SK-N-SH (cell line): ENCODE data around the gene PPM1L. TPM values are rescaled to one million over a fixed set of nuclear protein-coding genes. Genes with fewer than 3 reads are reported as not detected.

Experiments
- CTCF ChIA-PET: fragments of 300-600, 350-600 bp; formaldehyde crosslinking; extraction: SDS; loops from one replicate; lab custom pipeline; 2021; lab: Yijun Ruan, JAX
- POLR2A ChIA-PET: fragments of 350-600 bp; sonication (Branson Sonifier 250); formaldehyde crosslinking; extraction: SDS; loops from one replicate; lab custom pipeline; 2020; ENCODE audit warnings: antibody characterized with exemption, inconsistent platforms; lab: Yijun Ruan, JAX
- DNase-seq: peaks from one replicate; pipeline ENCODE4 v3.0.0; 2012
- H2AFZ ChIP-seq: fragments of 200-600 bp; sonication (generic); 2 replicates; pipeline ENCODE4 v1.8.1; 2016; ENCODE audit warnings: antibody characterized with exemption, mild to moderate bottlenecking, low read depth
- H3F3A ChIP-seq: fragments of 200-600 bp; sonication (generic); replicated peaks from 2 replicates; pipeline ENCODE3; 2016; ENCODE audit warnings: antibody characterized with exemption, mild to moderate bottlenecking; ENCODE audit not compliant: insufficient read depth
- H3K27ac ChIP-seq, 2 experiments: fragments of 200-500 bp in 1 of 2; fragments of 200-600 bp in 1 of 2; sonication (Bioruptor generic) in 1 of 2; sonication (generic), shearing (Covaris generic) in 1 of 2; 2 replicates each; pipeline versions ENCODE4 v1.5.1 to v1.6.1; 2014 to 2016; ENCODE audit warnings: low read depth in 2 of 2, inconsistent platforms in 1 of 2, low read length in 1 of 2, mild to moderate bottlenecking in 1 of 2, mixed read lengths in 1 of 2
- H3K27me3 ChIP-seq: fragments of 200-600 bp; sonication (generic), shearing (Covaris generic); 2 replicates; pipeline ENCODE4 v1.6.1; 2016; ENCODE audit warnings: mixed run types; ENCODE audit not compliant: insufficient read depth
- H3K36me3 ChIP-seq, 2 experiments: fragments of 200-500 bp in 1 of 2; fragments of 200-600 bp in 1 of 2; sonication (Bioruptor generic) in 1 of 2; sonication (generic) in 1 of 2; replicated peaks in 1 of 2; 2 replicates each; pipeline versions ENCODE3 to v1.5.1; 2014 to 2016; ENCODE audit warnings: low read length in 1 of 2, mild to moderate bottlenecking in 1 of 2; ENCODE audit not compliant: insufficient read depth in 2 of 2, control insufficient read depth in 1 of 2
- H3K4me1 ChIP-seq, 2 experiments: fragments of 200-500 bp in 1 of 2; fragments of 200-600 bp in 1 of 2; sonication (Bioruptor generic) in 1 of 2; sonication (generic), shearing (Covaris generic) in 1 of 2; 2 replicates each; pipeline versions ENCODE4 v1.5.1 to v1.6.1; 2014 to 2016; ENCODE audit warnings: low read depth in 1 of 2, low read length in 1 of 2, mixed run types in 1 of 2; ENCODE audit not compliant: insufficient read depth in 2 of 2, control insufficient read depth in 1 of 2
- H3K4me2 ChIP-seq: fragments of 200-600 bp; sonication (generic), shearing (Covaris generic); 2 replicates; pipeline ENCODE4 v1.6.1; 2017; ENCODE audit warnings: mixed run types
- H3K4me3 ChIP-seq, 2 experiments: fragments of 200-500 bp in 1 of 2; fragments of 200-600 bp in 1 of 2; sonication (Bioruptor generic) in 1 of 2; sonication (generic), shearing (Covaris generic) in 1 of 2; 2 replicates each; pipeline versions ENCODE4 v1.5.1 to v1.8.1; 2014 to 2016; ENCODE audit warnings: low read depth in 2 of 2, inconsistent platforms in 1 of 2, low read length in 1 of 2, mild to moderate bottlenecking in 1 of 2, mixed read lengths in 1 of 2, moderate library complexity in 1 of 2
- H3K79me2 ChIP-seq: fragments of 200-600 bp; sonication (generic); 2 replicates; pipeline ENCODE4 v1.8.1; 2017; ENCODE audit warnings: mild to moderate bottlenecking; ENCODE audit not compliant: insufficient read depth
- H3K9ac ChIP-seq: fragments of 200-600 bp; sonication (generic); 2 replicates; pipeline ENCODE4 v1.6.1; 2017; ENCODE audit warnings: mixed run types
- H3K9me2 ChIP-seq: fragments of 200-600 bp; sonication (generic); 2 replicates; pipeline ENCODE4 v1.6.1; 2017; ENCODE audit warnings: mixed run types
- H3K9me3 ChIP-seq: fragments of 200-600 bp; sonication (generic); 2 replicates; pipeline ENCODE4 v1.6.1; 2017; ENCODE audit warnings: mixed run types, mild to moderate bottlenecking, moderate library complexity
- H4K20me1 ChIP-seq: fragments of 200-600 bp; sonication (generic); 2 replicates; pipeline ENCODE4 v1.6.1; 2017; ENCODE audit warnings: mild to moderate bottlenecking, mixed run types; ENCODE audit not compliant: insufficient read depth
- EZH2phosphoT487 ChIP-seq: fragments of 200-600 bp; sonication (generic); IDR thresholded peaks from 2 replicates; pipeline ENCODE4 v1.6.1; 2017; ENCODE audit warnings: low read depth, mixed run types, mild to moderate bottlenecking, antibody characterized with exemption, moderate library complexity, borderline replicate concordance
- FOSL2 ChIP-seq: IDR thresholded peaks from 2 replicates; pipeline ENCODE4 v1.4.0; 2012; ENCODE audit warnings: low read depth, mild to moderate bottlenecking, moderate library complexity, borderline replicate concordance
- FOXM1 ChIP-seq: IDR thresholded peaks from 2 replicates; pipeline ENCODE4 v1.4.0; 2012; ENCODE audit warnings: low read depth, mild to moderate bottlenecking
- GABPA ChIP-seq: IDR thresholded peaks from 2 replicates; pipeline ENCODE4 v1.4.0; 2012; ENCODE audit warnings: low read depth, mild to moderate bottlenecking
- GATA2 ChIP-seq: sonication (generic); formaldehyde crosslinking; IDR thresholded peaks from 2 replicates; pipeline ENCODE4 v1.5.0; 2020; ENCODE audit warnings: mild to moderate bottlenecking, missing genetic modification reagents
- MEF2A ChIP-seq: IDR thresholded peaks from 2 replicates; pipeline ENCODE4 v1.4.0; 2012; ENCODE audit warnings: low read depth, borderline replicate concordance
- NFIC ChIP-seq: IDR thresholded peaks from 2 replicates; pipeline ENCODE4 v1.4.0; 2012; ENCODE audit warnings: borderline replicate concordance
- NRF1 ChIP-seq: IDR thresholded peaks from 2 replicates; pipeline ENCODE4 v1.6.1; 2012; ENCODE audit warnings: low read depth, mild to moderate bottlenecking, low read length
- RXRA ChIP-seq: IDR thresholded peaks from 2 replicates; pipeline ENCODE4 v1.4.0; 2012; ENCODE audit warnings: low read depth, mild to moderate bottlenecking, borderline replicate concordance
- SMC3 ChIP-seq: IDR thresholded peaks from 2 replicates; pipeline ENCODE4 v1.6.1; 2012; ENCODE audit warnings: low read depth, low read length, improper control_type of control experiment
- TAF1 ChIP-seq: IDR thresholded peaks from 2 replicates; pipeline ENCODE4 v1.6.1; 2012; ENCODE audit warnings: low read depth, mild to moderate bottlenecking, low read length, moderate library complexity, borderline replicate concordance
- TEAD4 ChIP-seq: IDR thresholded peaks from 2 replicates; pipeline ENCODE4 v1.4.0; 2012; ENCODE audit warnings: mild to moderate bottlenecking, borderline replicate concordance; ENCODE audit not compliant: insufficient read depth
- polyA plus RNA-seq, 3 experiments: library from polyadenylated mRNA; depleted of rRNA; stranded (reverse); fragments of >200 nt; gene quantifications; 2 replicates each; pipeline ENCODE4 v1.2.3, GENCODE V29; 2012
- TF ChIP-seq, protein P1 (sequence below): fragments of 200-600 bp; sonication (generic); IDR thresholded peaks from 2 replicates; pipeline ENCODE4 v1.6.1; 2017; ENCODE audit warnings: antibody characterized with exemption, mild to moderate bottlenecking, moderate library complexity
- TF ChIP-seq, protein P2 (sequence below): fragments of 150-350 bp; IDR thresholded peaks from 2 replicates; pipeline ENCODE4 v1.6.1; 2017; ENCODE audit warnings: antibody characterized with exemption, low read length, low read depth, borderline replicate concordance
- TF ChIP-seq, protein P3 (sequence below): fragments of 150-350 bp; IDR thresholded peaks from 2 replicates; pipeline ENCODE4 v1.6.1; 2016; ENCODE audit warnings: mild to moderate bottlenecking, low read depth, low read length
- TF ChIP-seq, protein P4 (sequence below): IDR thresholded peaks from 2 replicates; pipeline ENCODE4 v1.4.0; 2012; ENCODE audit warnings: low read depth, borderline replicate concordance
- TF ChIP-seq, protein P5 (sequence below): IDR thresholded peaks from 2 replicates; pipeline ENCODE4 v1.4.0; 2012; ENCODE audit warnings: low read depth

PPM1L gene
- polyA plus RNA-seq, 1 of the 3 experiments (the other 2 are of a cell fraction): 0.16 TPM

DNA sequence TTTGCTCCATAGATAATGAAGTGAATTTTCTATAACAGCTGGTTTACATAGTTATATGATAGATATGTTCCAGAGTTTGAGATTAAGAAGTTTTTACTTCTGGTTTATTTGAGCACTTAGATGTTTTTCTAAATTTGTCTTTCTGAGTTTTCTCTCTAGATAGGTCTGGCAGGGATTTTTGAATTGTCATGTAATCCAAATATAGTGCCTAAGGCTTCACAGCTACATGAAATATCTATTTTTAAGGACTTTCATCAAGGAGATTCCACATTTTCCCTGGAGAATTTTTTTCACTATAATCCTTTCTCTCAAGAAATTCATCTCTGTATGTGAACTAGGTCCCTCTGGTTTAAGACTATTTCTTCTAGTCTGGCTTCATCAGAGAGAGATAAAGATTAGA is 12.0 kb downstream of the PPM1L start:
- Histone ChIP-seq H3F3A (no peaks in the 10 kb centered on the region), H3K4me3 (no peak overlapping the region), H2AFZ (no peak overlapping the region), H3K4me2 (no peak overlapping the region), H3K27ac (no peak overlapping the region), H3K79me2 (no peaks in the 10 kb centered on the region), H3K27me3 (no peaks in the 10 kb centered on the region), H3K9me2 (no peaks in the 10 kb centered on the region), H3K4me1 (peaks cover 0 to 8% of the 10 kb centered on the region in 2 experiments; a peak in 2 of 4 replicates), H3K9me3 (no peaks in the 10 kb centered on the region), H3K36me3 (no peaks in the 10 kb centered on the region), H4K20me1 (no peaks in the 10 kb centered on the region), H3K9ac (no peak overlapping the region)
- no peak for DNase-seq
- no peak for TF ChIP-seq NFIC
- TF ChIP-seq SMC3: no peak
- TF ChIP-seq GABPA: no peak
- TF ChIP-seq RXRA: no peak
- TF ChIP-seq FOXM1: no peak
- no peak for TF ChIP-seq TEAD4
- TF ChIP-seq TAF1: no peak
- no peak for TF ChIP-seq EZH2phosphoT487
- TF ChIP-seq, protein P1, sequence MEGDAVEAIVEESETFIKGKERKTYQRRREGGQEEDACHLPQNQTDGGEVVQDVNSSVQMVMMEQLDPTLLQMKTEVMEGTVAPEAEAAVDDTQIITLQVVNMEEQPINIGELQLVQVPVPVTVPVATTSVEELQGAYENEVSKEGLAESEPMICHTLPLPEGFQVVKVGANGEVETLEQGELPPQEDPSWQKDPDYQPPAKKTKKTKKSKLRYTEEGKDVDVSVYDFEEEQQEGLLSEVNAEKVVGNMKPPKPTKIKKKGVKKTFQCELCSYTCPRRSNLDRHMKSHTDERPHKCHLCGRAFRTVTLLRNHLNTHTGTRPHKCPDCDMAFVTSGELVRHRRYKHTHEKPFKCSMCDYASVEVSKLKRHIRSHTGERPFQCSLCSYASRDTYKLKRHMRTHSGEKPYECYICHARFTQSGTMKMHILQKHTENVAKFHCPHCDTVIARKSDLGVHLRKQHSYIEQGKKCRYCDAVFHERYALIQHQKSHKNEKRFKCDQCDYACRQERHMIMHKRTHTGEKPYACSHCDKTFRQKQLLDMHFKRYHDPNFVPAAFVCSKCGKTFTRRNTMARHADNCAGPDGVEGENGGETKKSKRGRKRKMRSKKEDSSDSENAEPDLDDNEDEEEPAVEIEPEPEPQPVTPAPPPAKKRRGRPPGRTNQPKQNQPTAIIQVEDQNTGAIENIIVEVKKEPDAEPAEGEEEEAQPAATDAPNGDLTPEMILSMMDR: no peak
- TF ChIP-seq GATA2 (CRISPR knock-in tag): no peak
- TF ChIP-seq, protein P2, sequence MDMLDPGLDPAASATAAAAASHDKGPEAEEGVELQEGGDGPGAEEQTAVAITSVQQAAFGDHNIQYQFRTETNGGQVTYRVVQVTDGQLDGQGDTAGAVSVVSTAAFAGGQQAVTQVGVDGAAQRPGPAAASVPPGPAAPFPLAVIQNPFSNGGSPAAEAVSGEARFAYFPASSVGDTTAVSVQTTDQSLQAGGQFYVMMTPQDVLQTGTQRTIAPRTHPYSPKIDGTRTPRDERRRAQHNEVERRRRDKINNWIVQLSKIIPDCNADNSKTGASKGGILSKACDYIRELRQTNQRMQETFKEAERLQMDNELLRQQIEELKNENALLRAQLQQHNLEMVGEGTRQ: no peak
- TF ChIP-seq, protein P3, sequence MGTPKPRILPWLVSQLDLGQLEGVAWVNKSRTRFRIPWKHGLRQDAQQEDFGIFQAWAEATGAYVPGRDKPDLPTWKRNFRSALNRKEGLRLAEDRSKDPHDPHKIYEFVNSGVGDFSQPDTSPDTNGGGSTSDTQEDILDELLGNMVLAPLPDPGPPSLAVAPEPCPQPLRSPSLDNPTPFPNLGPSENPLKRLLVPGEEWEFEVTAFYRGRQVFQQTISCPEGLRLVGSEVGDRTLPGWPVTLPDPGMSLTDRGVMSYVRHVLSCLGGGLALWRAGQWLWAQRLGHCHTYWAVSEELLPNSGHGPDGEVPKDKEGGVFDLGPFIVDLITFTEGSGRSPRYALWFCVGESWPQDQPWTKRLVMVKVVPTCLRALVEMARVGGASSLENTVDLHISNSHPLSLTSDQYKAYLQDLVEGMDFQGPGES: no peak
- no peak for TF ChIP-seq NRF1
- no peak for TF ChIP-seq MEF2A
- TF ChIP-seq, protein P4, sequence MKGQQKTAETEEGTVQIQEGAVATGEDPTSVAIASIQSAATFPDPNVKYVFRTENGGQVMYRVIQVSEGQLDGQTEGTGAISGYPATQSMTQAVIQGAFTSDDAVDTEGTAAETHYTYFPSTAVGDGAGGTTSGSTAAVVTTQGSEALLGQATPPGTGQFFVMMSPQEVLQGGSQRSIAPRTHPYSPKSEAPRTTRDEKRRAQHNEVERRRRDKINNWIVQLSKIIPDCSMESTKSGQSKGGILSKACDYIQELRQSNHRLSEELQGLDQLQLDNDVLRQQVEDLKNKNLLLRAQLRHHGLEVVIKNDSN: no peak
- TF ChIP-seq, protein P5, sequence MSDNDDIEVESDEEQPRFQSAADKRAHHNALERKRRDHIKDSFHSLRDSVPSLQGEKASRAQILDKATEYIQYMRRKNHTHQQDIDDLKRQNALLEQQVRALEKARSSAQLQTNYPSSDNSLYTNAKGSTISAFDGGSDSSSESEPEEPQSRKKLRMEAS: no peak
- no peak for TF ChIP-seq FOSL2
- ChIA-PET POLR2A (no interaction called here), CTCF (interaction anchor here (1.2 to 2.5 kb wide), 3 partner anchors 9 to 28 kb away, joined by 3 to 7 read pairs (median 4); partner anchors contain the start of gene PPM1L)
